ENCODE measurements around the gene GJD3. TPM values are rescaled to one million over a fixed set of nuclear protein-coding genes. Genes with fewer than 3 reads are reported as not detected.
A peak's percentile ranks its signal among the peaks of the same experiment; 100 is the strongest.

GJD3 gene
- total and polyA plus RNA-seq, 9 of the 15 experiments (the other 6 are each of a cell fraction or from before 2014, with no cell fraction given) = 0.17 to 0.38 TPM; not detected in 7

DNA sequence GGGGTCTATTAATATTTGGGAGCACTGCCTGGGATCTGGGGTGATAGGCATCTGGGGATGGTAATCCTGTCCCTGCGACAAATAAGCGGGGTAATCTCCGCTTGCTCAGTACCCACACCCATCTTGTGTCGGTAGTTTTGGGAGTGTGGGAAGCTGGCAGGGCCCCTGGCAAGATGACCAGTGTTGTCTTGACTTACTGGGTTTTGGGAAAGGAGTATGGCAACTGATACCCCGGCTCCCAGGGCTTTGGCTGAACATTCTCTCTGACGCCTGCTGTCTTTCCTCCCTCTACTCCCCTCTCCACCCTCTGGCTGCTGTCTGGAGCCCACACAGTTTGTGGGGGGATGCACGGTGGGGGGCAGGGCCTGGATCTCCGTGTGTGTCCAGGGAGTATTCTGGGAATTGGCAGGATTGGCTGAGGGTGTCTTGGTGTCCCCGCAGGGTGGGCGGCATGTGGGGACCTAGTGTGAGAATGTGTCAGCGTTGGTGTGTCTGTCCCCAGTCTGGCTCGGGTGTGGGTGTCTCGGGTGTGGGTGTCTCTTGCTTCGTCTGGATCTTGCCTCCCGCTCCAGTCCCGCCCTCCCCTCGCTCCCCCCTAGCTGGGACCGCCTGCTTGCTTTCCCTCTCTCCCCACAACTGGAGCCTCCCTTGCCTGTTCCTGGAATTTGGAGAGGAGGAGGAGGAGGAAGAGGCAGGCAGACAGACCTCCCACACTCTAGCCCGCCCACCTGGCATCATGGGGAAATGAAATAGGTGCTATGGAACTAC lies 43.6 kb downstream of the GJD3 start (continued):
- TF ChIP-seq VEZF1 (CRISPR knock-in tag; IDR thresholded peaks at IDR 0.05) (peak; percentile 46), SMAD4 (CRISPR knock-in tag; conservative IDR thresholded peaks at IDR 0.05) (0 out of 2 replicates have a peak, but pooled peaks have one; percentile 54), PHF20 (IDR thresholded peaks at IDR 0.05; ENCODE audit: partially characterized antibody) (no peak), ZBTB7A (IDR thresholded peaks at IDR 0.05; ENCODE audit: borderline replicate concordance, control insufficient read depth, low read depth, low read length) (peak; percentile 45; the same call in 1 of the 2 replicates), SRSF1 (IDR thresholded peaks at IDR 0.05; ENCODE audit: low read depth, low read length) (no peak), ASH1L (IDR thresholded peaks at IDR 0.05; ENCODE audit: borderline replicate concordance, low read depth, partially characterized antibody) (no peak), ZNF75A (CRISPR knock-in tag; IDR thresholded peaks at IDR 0.05) (no peak), ELK3 (CRISPR knock-in tag; IDR thresholded peaks at IDR 0.05) (no peak), KDM1A (IDR thresholded peaks at IDR 0.05) (no peak), ZNF184 (CRISPR knock-in tag; IDR thresholded peaks at IDR 0.05) (no peak), ZNF76 (CRISPR knock-in tag; IDR thresholded peaks at IDR 0.05; ENCODE audit: borderline replicate concordance) (no peak), RNF2 (IDR thresholded peaks at IDR 0.05) (no peak), ZNF830 (CRISPR knock-in tag; IDR thresholded peaks at IDR 0.05) (no peak), BRCA1 (IDR thresholded peaks at IDR 0.05) (no peak), BRCA1 (CRISPR knock-in tag; IDR thresholded peaks at IDR 0.05) (no peak), HLTF (IDR thresholded peaks at IDR 0.05) (no peak), KDM5B (IDR thresholded peaks at IDR 0.05; ENCODE audit: insufficient replicate concordance, low read depth, low read length) (no peak), EGR1 (conservative IDR thresholded peaks at IDR 0.05) (peak; percentile 71), CEBPB (tag; IDR thresholded peaks at IDR 0.05) (no peak), RBBP5 (IDR thresholded peaks at IDR 0.05; ENCODE audit: borderline replicate concordance, insufficient read depth, low read length, poor library complexity, severe bottlenecking) (peak; percentile 36), HMG20A (CRISPR knock-in tag; conservative IDR thresholded peaks at IDR 0.05) (no peak), TEAD4 (IDR thresholded peaks at IDR 0.05; ENCODE audit: low read length) (no peak; the same call in 1 of the 2 replicates), TEAD4 (CRISPR knock-in tag; IDR thresholded peaks at IDR 0.05; ENCODE audit: borderline replicate concordance) (no peak), ZC3H11A (IDR thresholded peaks at IDR 0.05; ENCODE audit: low read depth, low read length) (no peak)
- TF ChIP-seq, protein P1, sequence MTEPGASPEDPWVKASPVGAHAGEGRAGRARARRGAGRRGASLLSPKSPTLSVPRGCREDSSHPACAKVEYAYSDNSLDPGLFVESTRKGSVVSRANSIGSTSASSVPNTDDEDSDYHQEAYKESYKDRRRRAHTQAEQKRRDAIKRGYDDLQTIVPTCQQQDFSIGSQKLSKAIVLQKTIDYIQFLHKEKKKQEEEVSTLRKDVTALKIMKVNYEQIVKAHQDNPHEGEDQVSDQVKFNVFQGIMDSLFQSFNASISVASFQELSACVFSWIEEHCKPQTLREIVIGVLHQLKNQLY (CRISPR knock-in tag; conservative IDR thresholded peaks at IDR 0.05) = no peak
- TF ChIP-seq, protein P2, sequence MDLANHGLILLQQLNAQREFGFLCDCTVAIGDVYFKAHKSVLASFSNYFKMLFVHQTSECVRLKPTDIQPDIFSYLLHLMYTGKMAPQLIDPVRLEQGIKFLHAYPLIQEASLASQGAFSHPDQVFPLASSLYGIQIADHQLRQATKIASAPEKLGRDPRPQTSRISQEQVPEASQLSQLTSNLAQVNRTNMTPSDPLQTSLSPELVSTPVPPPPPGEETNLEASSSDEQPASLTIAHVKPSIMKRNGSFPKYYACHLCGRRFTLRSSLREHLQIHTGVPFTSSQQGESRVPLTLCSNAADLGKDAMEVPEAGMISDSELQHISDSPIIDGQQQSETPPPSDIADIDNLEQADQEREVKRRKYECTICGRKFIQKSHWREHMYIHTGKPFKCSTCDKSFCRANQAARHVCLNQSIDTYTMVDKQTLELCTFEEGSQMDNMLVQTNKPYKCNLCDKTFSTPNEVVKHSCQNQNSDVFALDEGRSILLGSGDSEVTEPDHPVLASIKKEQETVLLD (IDR thresholded peaks at IDR 0.05) = no peak

Data from K562 (cell line).